HT1080 (cell line): ENCODE results near the gene IGSF21. TPM values are rescaled to one million over a fixed set of nuclear protein-coding genes. Genes with fewer than 3 reads are reported as not detected.
"Not testable (repeated sequence)": the region's sequence is repeated elsewhere in the genome, so short reads cannot be mapped to it uniquely, and the experiment has no call there.

Source experiments
- DNase-seq: peaks from one replicate; pipeline ENCODE4 v3.0.0-alpha.2; 2015; ENCODE audit warnings: low read depth
- total RNA-seq: library from RNA; depleted of rRNA; stranded (reverse); fragments of >200 nt; shearing (Covaris generic); gene quantifications from 2 replicates; pipeline ENCODE4 v1.2.3, GENCODE V29; 2014

The IGSF21 gene
- total RNA-seq, 1 experiment from 2014 or later, result not detected

DNA sequence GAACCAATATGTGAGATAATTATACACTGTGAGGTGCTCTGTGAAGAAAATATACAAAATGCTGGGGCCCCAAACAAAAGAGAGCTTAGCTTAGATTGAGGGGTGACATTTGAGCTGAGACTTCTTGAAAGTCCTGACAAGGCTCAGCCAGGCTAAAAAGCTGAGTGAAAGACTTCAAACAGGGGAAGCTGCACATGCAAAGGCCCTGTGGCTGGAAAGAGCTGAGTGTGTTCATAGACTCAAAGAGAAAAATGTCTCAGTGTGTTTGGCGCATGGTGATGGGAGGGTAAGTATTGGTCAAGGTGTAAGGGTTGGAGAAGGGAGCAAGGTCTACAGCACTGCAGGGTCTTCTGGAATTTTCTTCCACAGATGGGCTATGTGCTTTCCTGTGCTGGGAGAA, 245.9 kb downstream of the IGSF21 start:
- no peak for DNase-seq

DNA sequence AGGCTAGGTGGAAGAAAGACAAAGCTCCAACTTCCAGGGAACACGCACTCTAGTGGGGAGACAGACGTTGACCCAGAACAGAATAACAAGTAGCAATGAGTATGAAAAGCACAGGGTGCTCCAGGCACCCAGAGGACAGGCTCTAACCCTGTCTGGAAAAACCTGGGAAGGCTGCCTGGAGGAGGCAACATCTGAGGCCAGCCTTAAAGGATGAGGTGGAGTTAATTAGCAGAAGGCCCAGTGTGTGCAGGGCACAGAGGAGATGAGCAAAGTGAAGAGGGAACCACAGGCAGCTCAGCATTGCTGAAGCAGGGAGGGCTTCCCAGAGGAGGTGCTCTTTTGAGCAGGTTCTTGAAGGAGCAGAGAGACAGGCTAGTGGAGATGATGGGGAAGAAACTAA, 246.4 kb downstream of the IGSF21 start:
- DNase-seq, result no peak

DNA sequence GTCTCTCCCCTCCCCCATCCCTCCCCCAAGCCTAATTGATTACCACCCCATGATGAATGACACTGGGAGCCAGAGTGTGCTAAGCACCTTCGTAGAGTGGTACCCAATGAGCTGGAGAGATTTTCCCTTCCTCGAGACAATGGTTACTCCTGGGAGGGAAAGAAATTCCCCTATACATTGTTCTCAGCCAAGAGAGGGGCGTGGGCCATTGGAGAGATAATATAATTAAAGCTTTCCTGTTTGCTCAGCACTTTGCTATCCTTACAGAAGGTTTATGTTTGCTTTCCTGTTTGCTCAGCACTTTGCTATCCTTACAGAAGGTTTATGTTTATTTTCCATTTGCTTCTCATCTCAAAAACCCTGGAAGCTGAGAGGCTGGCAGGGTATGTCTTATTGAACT, 247.0 kb downstream of the IGSF21 start:
- no peak for DNase-seq

DNA sequence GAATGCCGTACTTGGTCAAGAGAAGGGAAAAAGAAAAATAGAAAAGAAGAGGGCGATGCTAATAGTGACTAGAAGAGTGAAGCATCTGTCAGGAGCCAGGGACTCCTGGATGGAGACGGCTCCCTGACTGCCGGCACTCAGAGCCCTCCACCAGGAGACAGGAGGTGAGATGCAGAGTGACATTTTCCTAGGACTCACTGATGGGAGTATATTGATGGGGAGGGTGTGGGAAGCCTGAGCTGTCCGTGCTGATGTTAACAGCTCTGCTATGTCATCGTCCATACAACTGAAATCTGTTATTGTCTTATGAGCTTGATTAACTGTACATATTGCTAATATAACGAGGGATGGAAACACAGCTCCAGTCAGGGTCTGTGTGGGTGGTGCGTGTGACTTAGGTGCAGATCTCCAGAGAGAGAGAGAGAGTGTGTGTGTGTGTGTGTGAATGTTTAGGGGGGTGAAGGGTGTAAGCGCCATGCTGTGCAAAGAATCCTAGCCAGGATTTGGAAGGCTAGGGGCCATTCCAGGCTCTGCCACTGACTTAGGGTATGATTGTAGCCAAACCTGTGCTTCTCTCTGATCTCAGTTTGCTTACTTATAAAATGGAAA, 250.1 kb downstream of the IGSF21 start:
- no peak for DNase-seq

DNA sequence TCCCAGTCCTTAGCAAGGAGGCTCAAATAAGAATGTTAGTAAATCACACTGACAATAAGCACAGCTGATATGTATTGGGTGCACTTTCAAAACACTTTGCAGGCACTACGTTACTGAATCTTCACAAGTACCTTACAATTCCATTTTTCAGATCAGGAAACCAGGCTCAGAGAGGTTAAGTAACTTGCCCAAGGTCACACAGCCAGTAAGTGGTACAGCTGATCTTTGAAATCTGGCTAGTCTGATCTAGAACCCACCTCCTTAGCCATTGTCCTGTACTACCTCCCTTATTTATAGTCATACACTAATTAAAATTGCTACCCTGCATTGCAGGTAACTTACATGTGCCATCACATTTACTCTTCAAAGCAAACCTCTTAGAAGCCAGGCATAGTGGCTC, 251.0 kb downstream of the IGSF21 start:
- DNase-seq, result no peak

DNA sequence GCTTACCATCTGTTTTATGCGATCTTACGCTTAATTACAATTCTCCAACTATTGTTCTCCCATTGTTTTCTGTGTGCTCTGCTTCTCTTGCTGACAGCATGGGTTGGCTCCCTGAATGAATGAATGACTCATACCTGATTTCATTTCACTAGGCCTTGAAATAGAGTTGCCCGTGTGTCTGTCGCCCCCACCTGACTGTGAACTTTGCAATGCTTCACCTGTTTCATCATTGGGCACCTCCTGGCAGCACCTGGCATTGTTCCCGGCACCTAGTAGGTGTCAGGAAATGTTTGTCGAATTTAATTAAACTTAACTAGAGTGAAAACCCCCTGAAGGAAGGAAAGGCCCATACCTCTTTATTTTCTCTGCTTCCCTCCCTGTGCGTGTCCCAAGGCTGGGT, 252.7 kb downstream of the IGSF21 start:
- DNase-seq, result no peak

DNA sequence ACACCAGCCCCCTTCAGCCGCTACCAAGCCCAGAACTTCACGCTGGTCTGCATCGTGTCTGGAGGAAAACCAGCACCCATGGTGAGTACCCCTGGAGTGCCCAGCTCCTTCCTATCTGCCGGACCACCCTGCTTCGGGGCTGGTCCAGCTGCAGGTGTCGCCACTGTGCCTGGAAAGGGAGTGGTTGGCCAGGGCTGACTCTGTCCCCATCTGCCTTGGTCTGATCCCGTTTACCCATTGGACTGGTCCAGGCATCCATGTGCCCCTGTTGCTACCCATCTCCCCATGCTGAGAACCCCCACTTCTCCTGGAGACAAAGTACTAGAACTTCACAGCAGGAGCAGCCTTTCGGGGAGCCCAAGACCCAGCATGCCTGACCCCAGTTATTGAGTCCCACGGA, 254.6 kb downstream of the IGSF21 start:
- no peak for DNase-seq

DNA sequence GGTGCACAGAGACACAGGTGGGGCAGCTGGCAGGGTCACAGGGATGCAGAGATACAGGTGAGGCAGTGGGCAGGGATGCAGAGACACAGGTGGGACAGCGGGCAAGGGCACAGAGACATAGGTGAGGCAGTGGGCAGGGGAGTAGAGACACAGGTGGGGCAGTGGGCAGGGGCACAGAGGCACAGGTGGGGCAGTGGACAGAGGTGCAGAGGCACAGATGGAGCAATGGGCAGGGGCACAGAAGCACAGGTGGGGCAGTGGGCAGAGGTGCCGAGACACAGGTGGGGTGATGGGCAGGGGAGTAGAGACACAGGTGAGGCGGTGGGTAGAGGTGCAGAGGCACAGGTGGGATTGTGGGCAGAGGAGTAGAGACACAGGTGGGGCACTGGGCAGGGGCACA, 255.8 kb downstream of the IGSF21 start:
- no peak for DNase-seq

DNA sequence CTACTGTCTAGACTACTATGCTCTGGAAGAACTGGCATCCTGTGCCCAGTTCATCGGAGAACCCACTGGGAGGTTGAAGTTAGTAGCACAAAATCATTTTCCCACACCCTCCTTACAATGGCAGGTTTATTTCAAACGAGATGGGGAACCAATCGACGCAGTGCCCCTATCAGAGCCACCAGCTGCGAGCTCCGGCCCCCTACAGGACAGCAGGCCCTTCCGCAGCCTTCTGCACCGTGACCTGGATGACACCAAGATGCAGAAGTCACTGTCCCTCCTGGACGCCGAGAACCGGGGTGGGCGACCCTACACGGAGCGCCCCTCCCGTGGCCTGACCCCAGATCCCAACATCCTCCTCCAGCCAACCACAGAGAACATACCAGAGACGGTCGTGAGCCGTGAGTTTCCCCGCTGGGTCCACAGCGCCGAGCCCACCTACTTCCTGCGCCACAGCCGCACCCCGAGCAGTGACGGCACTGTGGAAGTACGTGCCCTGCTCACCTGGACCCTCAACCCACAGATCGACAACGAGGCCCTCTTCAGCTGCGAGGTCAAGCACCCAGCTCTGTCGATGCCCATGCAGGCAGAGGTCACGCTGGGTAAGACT, 257.6 kb downstream of the IGSF21 start:
- no peak for DNase-seq

DNA sequence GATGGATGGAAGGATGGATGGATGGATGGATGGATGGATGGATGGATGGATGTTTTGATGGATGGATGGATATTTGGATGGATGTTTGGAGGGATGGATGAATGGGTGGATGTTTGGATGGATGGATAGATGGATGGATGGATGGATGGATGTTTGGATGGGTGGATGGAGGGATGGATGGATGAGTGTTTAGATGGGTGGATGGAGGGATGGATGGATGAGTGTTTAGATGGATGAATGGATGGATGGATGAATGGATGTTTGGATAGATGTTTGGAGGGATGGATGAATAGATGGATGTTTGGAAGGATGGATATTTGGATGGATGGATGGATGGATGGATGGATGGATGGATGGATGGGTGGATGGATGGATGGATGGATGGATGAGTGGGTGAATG, 264.9 kb downstream of the IGSF21 start:
- not testable (repeated sequence) for DNase-seq

DNA sequence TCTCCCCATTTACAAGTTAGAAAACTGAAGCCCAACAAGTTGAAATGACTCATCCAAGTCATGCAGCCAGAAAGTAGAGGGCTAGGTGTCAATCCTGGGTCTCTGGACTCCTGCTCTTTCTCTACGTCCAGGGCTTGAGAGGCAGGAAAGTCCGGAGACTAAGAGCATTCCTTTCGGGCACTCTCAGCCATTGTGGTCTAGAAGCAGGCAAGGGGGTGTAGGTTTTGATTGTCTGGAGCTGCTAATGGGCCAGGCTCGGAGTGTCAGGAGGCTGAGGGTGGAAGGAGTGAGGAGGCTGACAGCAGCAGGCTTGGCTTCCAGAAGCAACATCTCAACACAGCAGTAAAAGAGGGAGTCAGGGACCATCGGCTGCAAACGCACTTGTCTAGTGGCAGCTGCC, 265.6 kb downstream of the IGSF21 start:
- no peak for DNase-seq

DNA sequence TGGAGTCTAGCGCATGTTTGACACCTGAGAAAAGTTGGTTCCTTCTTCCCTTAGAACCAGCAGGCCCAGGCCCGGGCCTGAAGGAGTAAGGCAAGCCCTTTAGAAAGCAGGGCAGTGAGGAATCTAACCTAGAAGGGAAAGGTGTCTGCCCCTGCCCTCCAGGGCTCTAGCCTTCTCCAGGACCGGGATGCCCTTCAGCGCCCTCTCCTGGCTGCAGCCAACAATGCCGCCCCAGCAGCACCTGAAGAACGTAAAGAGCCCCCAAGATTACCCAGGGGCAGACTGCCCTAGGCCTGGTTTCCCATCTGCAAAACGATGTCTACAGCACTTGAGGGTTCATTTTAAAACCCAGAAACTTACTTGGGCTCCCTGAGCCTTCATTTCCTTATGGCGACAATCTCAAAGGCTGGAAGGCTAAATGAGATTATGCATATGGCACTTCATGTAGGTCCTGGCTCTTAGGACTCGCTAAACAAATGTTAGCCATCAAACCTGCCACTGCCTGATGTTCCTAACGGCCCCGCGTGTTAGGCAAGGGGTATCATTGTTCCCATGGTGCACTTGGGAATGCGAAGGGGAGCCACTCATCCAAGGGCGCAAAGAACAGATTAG, 266.4 kb downstream of the IGSF21 start:
- DNase-seq, result no peak

DNA sequence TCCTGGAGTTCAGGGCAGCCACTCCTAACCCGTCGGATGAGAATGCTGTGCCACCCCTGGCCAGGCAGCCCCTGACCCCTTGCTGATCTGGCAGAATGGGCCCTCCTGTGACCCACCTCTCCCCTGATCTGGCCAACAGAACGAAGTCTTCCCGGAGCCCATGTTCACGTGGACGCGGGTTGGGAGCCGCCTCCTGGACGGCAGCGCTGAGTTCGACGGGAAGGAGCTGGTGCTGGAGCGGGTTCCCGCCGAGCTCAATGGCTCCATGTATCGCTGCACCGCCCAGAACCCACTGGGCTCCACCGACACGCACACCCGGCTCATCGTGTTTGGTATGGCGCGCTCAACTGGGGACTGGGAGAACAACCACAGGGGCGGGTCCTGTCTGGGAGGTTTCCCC, 269.1 kb downstream of the IGSF21 start:
- DNase-seq, result no peak

DNA sequence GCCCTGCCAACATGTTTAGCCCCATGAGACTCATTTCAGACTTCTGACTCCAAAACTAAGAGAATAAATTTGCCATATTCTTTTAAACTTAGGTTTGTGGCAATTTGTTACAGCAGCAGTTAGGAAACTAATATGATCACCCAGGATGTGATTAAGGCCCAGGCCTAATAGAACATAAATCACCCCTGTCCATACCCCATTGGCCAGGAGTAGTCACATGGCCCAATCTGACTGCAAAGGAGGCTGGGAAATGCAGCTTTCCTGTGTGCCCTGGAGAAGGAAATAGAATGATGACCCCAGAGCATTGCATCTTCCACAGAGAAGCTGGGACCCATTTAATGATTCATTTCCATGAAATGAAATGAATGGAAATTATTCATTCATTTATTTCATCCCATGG, 272.7 kb downstream of the IGSF21 start:
- no peak for DNase-seq

DNA sequence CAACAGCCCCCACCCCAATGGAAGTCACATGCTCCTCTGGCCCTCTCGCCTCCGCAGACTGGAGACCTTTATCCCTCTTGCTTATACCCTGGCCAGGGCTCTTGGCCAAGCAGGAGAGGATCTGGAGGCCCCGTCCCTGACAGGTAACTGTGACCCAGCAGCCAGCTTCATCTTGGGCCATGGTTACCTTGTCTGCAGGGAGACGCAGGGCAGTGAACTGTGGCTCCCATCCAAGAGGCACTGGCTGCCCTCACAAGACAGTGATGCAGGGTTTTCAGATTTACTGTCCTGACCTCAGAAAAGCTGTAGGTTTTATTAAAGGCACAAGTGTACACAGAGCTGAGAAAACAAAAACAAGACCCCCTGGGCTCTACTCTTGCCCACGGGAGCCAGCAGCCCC, 276.5 kb downstream of the IGSF21 start:
- no peak for DNase-seq

DNA sequence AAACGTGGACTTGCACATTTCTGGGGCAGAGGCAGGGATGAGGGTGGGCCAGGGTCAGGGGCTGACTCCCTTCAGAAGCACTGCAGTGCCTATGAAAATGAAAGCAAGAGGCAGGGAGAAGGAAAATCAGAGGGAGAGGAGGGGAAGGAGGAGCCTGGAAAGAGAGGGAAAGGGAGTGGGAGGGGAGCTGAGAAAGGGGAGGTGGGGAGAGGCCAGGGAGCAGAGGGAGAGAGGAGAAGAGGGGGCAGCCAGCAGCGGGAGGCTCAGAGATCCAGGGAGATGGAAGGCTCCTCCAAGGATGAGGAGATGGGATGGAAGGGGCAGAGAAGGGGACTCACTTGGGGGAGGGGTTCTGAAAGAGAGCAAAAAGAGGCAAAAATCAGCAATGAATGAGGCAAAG, 276.9 kb downstream of the IGSF21 start:
- DNase-seq, result no peak

DNA sequence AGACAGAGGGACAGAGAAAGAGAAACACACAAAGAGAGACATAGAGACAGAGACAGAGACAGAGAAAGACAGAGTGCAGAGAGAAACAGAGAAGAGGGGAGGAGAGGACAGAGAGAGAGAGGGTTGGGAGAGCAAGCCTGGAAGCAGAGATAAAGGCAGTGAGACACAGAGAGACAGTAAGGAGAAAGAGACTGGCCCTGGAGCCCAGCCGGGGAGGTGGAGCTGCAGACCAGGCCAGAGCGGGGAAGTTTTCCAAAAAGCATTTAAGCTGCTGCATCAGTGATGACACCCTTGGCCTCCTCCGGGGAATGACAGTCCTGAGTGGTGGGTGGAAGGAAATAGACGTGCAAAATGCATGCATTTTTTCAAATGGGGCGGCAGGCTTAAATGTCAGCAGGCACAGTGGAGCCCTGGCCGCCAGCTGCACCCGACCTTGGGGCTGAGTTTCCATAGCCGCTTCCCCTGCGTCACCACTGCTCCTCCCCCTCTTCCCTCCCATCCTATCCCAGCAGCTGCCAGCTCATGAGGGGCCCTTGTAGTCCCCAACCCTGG, 277.7 kb downstream of the IGSF21 start:
- DNase-seq, result no peak

DNA sequence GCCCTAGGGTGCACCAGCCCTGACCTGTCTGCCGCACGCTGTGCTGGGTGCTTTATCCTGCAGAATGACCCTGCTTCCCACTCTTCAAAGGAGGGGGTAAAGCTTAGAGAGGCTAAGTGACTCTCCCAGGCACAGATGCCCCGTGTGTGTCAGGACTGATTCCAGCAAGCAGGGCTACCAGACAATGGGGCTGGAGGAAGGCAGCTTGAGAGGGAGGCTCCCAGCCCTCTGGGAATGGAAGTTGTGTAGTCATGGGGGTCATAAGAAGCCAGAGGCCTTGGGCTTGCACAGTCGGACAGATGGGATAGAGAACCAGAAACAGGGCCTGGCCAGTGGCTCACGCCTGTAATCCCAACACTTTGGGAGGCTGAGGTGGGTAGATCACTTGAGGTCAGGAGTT, 279.0 kb downstream of the IGSF21 start:
- no peak for DNase-seq

DNA sequence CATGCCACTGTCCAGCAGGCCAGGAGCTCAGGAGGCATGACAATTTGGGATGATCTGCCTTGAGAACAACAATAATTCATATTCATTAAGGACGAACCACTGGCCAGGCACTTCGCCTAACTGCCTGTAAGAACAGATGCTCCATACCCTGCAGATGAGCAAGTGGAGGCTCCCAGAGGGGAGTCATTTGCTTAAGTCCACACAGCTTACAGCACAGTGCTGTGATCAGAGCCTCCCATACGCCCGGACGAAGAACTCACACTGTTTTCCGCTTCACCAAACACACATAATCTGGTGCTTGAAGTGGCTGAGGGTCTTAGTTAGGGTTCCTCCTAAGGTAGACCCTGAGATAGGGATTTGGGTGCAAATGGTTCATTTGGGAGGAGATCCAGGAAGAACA, 279.7 kb downstream of the IGSF21 start:
- no peak for DNase-seq

DNA sequence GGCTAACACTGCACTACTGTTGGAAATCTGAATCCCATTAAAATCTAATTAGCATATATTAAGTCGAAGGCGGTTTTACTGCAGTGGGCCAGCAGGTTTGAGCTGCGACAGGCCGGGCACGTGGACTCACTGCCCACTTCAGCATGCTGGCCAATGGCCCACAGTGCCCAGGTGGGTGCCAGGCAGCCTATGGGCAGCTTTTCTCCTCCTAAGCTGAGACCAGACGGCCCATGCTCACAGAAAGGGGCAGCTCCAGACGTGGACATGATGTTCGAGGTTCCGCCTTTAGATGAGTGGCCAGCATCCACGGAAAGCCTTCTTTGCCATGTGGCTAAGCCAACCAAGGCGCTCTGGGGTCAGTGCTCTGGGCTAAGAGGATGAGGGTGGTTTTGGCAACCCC, 283.4 kb downstream of the IGSF21 start:
- no peak for DNase-seq

DNA sequence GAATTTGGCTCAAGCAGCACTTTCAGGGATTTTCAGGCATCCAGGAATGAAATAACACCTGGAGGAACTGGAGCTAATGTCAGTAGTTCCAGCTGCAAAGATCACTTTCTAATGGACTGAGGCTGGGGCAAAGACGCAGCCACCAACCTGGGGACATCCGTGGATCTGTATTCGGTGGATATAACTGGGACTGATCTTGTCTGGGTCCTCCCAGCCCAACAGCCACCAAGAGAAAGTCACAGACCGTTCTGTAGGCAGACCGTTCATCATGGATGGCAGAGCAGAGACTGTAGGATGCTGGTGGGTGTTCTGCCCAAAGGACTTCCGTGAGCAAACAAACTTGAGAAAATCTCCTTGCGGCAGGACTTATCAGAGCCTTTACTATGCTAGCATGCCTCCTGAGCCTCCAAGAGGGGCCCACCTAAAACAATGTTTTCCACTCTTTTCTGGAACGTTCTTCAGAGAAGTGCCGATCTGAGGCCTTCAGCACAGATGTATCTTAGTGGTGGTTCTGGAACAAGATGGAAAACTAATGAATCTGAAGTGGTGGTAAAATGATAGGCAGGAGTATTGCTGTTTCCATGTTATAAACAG, 287.1 kb downstream of the IGSF21 start:
- no peak for DNase-seq

DNA sequence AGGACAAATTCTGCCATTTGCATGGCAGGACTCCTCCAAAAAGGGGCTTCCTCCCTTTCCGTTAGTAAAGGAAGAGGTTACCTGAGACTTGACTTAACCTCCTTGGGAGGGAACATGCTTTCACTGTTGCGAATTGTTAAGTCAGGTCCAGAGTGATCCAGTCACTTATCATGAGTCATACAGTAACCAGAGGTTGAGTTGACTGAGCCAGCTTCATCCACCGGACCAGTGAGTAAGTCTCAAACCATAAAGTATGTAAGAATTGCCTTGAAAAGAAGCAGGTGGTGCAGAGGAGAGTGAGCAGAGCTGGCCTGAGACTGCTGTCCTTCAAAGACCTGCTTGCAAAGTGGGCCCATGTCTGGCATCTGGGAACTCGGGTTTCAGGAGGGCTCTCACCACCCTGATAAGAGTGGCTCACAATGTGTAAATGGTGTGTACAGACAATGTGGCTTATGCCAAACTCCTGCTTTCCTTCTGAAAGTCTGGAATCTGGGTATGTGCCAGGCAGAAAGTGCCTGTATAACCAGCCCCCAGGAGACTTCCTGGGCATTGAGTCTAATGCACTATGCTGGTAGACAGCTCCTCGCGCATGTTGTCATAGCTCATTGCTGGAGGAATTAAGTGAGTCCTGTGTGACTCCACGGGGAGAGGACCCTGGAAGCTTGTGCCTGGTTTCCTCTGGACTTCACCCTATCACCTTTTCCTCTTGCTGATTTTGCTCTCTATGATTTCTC, 288.8 kb downstream of the IGSF21 start:
- DNase-seq, result peak; percentile 35
